Aorta (tissue), 5 donors: ENCODE results near the gene DEFB123. TPM values are rescaled to one million over a fixed set of nuclear protein-coding genes. Genes with fewer than 3 reads are reported as not detected.
"Not testable (repeated sequence)": the region's sequence is repeated elsewhere in the genome, so short reads cannot be mapped to it uniquely, and the experiment has no call there.

Source experiments
- ATAC-seq: fragments of 200-7000 bp; cut with Tn5 transposase; one replicate; pipeline ENCODE4 v1.9.1; 2022; ENCODE audit warnings: moderate library complexity; ENCODE audit not compliant: low FRiP score
- DNase-seq, 2 donors: peaks; one replicate each; pipeline ENCODE4 v3.0.0-alpha.2; 2020
- H3K27ac ChIP-seq, 2 donors: one replicate each; pipeline ENCODE4 v1.5.1; 2013; ENCODE audit warnings: low read length in 2 of 2, mild to moderate bottlenecking in 2 of 2, moderate library complexity in 2 of 2, control low read depth in 1 of 2, inconsistent platforms in 1 of 2, low read depth in 1 of 2
- H3K27me3 ChIP-seq, 2 donors: one replicate each; pipeline ENCODE4 v1.6.1; 2013; ENCODE audit warnings: control low read depth in 1 of 2, low read length in 1 of 2, mild to moderate bottlenecking in 1 of 2, moderate library complexity in 1 of 2; ENCODE audit not compliant: insufficient read depth in 2 of 2, control insufficient read depth in 1 of 2
- H3K36me3 ChIP-seq, 2 donors: one replicate each; pipeline ENCODE4 v1.6.1; 2013; ENCODE audit warnings: control low read depth in 1 of 2, low read length in 1 of 2, mild to moderate bottlenecking in 1 of 2; ENCODE audit not compliant: insufficient read depth in 2 of 2, control insufficient read depth in 1 of 2
- H3K4me1 ChIP-seq, 2 donors: one replicate each; pipeline ENCODE4 v1.6.1; 2013; ENCODE audit warnings: low read length in 2 of 2, control low read depth in 1 of 2, mild to moderate bottlenecking in 1 of 2, moderate library complexity in 1 of 2; ENCODE audit not compliant: insufficient read depth in 2 of 2, control insufficient read depth in 1 of 2
- H3K4me3 ChIP-seq, 2 donors: one replicate each; pipeline ENCODE4 v1.5.1; 2013; ENCODE audit warnings: low read length in 2 of 2, control low read depth in 1 of 2, mild to moderate bottlenecking in 1 of 2
- H3K9me3 ChIP-seq: one replicate; pipeline ENCODE4 v1.6.1; 2013; ENCODE audit warnings: mild to moderate bottlenecking, low read length; ENCODE audit not compliant: control insufficient read depth
- WGBS, 2 donors: extraction: QIAGEN DNeasy Blood & Tissue Kit; methylation state at CpG; one replicate each; pipeline ENCODE4 v1.1.7; 2013; 5-methylcytosine and 5-hydroxymethylcytosine counted together
- intact Hi-C, 2 donors: fragments of 100-400 bp; cut with DNase I; formaldehyde crosslinking; loops; one replicate each; pipeline versions ENCODE4 v1.14.2 to v1.15.0; 2022
- polyA plus RNA-seq, 2 donors: library from polyadenylated mRNA; stranded (reverse); fragments of 200-250 nt; gene quantifications; one replicate each; pipeline ENCODE4 v1.2.3, GENCODE V29; 2013
- total RNA-seq, 2 donors: library from RNA; stranded (reverse); fragmentation: NEBNext Ultra II Directional; extraction: Animal tissue kit (Norgen Biotek cat#: 25700); gene quantifications; one replicate each; pipeline ENCODE4 v1.2.1, GENCODE V29; 2021
- donor health status: healthy with polysubstance abuse.
- donor health status: Bipolar disorder and iron deficiency.
- donor health status: DM: no; HTN: no; CAD: no.
- donor health status: DM: no; HTN: no; CAD: no.
- donor health status: DM: yes; HTN: yes; CAD: no.

The DEFB123 gene
- total and polyA plus RNA-seq, 4 donors, result not detected

GRCh38 chr20:31470946-31471345 lies 30.5 kb downstream of the DEFB123 start:
- H3K4me3 ChIP-seq, H3K27me3 ChIP-seq, H3K36me3 ChIP-seq, DNase-seq, H3K4me1 ChIP-seq, H3K27ac ChIP-seq, intact Hi-C loops, H3K9me3 ChIP-seq, ATAC-seq: not testable (repeated sequence)
- WGBS, 2 donors, result 84 to 90% methylated on average over 15 to 25 of the region's 33 CpGs

GRCh38 chr20:31472395-31473330 lies 32.2 kb downstream of the DEFB123 start:
- Histone ChIP-seq H3K4me3 (no peak overlapping the region), H3K4me1 (no peaks in the 10 kb centered on the region), H3K36me3 (no peaks in the 10 kb centered on the region), H3K27me3 (no peaks in the 10 kb centered on the region), H3K9me3 (no peaks in the 10 kb centered on the region), H3K27ac (no peak overlapping the region)
- ATAC-seq, result no peak
- WGBS, 2 donors, result 55 to 68% methylated on average over 7 of the region's 8 CpGs
- DNase-seq, result no peak
- intact Hi-C loops, result no loop called here

DNA sequence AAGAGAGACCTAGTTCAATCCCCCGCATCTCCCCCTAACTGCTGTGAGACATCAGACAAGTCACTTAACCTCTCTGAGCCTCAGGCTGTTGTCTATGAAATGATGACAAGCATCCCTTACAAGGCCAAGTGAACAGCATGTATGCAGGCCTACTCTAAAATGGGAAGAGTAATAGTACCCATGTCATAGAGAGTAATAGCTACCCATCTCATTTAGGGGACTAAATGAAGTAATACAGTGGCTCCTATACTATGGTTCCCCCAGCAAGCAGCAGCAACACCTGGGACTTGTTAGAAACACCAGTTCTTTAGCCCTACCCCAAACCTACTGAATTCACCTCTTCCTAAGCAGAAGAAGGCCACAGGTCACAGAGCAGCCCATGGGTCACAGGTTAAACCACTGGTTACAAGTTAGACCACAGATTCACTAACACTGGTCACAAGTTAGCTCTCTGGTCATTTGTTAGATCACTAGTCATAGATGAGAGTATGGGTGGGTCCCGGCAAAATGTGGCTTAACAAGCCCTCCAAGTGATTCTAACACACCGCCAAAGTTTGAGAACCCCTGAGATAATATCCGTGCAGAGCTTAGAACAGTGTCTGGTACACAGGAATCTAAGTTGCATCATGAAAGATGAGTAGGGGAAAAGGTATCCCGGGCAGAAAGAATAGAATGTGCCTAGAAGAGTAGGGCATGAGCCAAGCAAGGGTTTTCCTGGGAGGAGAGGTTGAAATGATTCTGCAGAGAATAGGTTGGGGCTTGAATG lies 33.1 kb downstream of the DEFB123 start:
- Histone ChIP-seq H3K4me1 (no peaks in the 10 kb centered on the region), H3K27ac (no peak overlapping the region), H3K36me3 (no peaks in the 10 kb centered on the region), H3K9me3 (no peaks in the 10 kb centered on the region), H3K27me3 (no peaks in the 10 kb centered on the region), H3K4me3 (no peak overlapping the region)
- intact Hi-C loops, result no loop called here
- DNase-seq (no peak), ATAC-seq (no peak)
- WGBS, 2 donors, result 93 to 94% methylated on average over 5 of the region's 5 CpGs

DNA sequence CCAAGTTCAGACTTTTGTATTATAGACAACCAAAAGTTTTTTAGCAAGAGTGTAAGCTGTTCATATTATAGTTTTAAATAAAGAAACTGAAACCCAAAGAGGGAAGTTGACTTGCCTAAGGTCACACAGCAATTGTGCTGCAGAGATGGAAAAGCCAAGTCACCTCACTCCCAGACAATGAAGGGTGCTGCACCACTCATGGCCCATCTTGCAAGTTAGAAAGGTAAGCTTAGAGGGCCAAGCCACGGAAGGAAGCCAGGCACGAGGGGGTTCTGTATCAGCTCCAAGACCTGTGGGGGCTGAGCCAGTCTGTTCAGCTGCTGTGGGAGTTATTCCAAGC lies 33.6 kb downstream of the DEFB123 start:
- 66 to 80% methylated on average over 2 of the region's 2 CpGs for WGBS, 2 donors
- Histone ChIP-seq H3K4me1 (no peaks in the 10 kb centered on the region), H3K36me3 (no peaks in the 10 kb centered on the region), H3K9me3 (no peaks in the 10 kb centered on the region), H3K27me3 (no peaks in the 10 kb centered on the region), H3K27ac (no peak overlapping the region), H3K4me3 (no peak overlapping the region)
- DNase-seq, result no peak
- intact Hi-C loops, result no loop called here
- no peak for ATAC-seq

DNA sequence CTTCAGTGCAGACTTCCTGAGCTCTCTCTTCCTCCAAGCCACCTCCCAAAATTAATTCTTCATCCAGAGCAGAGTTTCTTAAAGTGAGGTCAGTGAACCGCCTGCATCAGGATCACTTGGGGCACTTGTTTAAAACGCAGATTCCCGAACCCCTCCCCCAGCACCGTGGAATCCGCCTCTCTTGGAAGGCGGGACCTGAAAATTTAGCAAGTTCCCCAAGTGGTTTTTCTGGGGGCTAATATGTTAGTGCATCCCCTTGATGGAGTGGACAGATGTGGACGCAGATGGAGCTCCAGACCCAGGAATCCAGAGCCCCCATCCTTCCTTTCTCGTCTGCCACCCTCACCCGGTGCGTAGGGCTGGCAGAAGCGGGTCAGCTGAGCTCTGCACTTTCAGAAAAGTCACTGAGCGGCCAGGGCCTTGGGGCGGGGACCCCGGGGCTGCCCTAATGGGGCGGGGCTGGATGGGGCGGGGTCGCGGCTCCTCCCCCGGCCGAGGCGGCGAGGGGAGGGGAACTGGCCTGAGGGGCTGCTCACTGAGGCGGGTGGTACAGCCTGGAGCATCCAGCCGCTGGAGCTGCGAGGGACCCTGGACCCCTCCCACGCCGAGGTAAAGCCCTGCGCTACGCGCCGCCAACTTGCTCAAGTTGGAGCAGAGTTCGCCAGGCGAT lies 34.5 kb downstream of the DEFB123 start, which contains the start of the genes DEFB124 and REM1:
DEFB124 (minus strand) TSS at position 370 of the 670 bp plus-strand sequence. CDS start 2,114 bp downstream, outside the sequence.
REM1 (plus strand) TSS at position 531 of the 670 bp plus-strand sequence. CDS start 1,158 bp downstream, outside the sequence.
- Histone ChIP-seq H3K4me3 (peak within 1 kb of the TSS; percentile 42 to 56), H3K4me1 (no peaks in the 10 kb centered on the region), H3K9me3 (no peaks in the 10 kb centered on the region), H3K27me3 (no peaks in the 10 kb centered on the region), H3K27ac (peak within 1 kb of the TSS in 1 of 2 donors; percentile 49), H3K36me3 (no peaks in the 10 kb centered on the region)
- DNase-seq (peak; percentile 76 to 91), ATAC-seq (peak; percentile 94)
- intact Hi-C loops, result no loop called here
- 0 to 1% methylated on average over 31 to 33 of the region's 33 CpGs for WGBS, 2 donors

- DNase-seq (peak; percentile 58 to 77), ATAC-seq (peak; percentile 70)
- Histone ChIP-seq H3K4me3 (peak overlapping the region; percentile 42 to 56), H3K27me3 (no peaks in the 10 kb centered on the region), H3K4me1 (no peaks in the 10 kb centered on the region), H3K36me3 (no peaks in the 10 kb centered on the region), H3K27ac (peak overlapping the region in 1 of 2 donors; percentile 49), H3K9me3 (no peaks in the 10 kb centered on the region)
- intact Hi-C loops, result no loop called here
- WGBS, 2 donors, result 3 to 4% methylated on average over 27 to 29 of the region's 29 CpGs
These were observed 35.3 kb downstream of the DEFB123 start for GRCh38 chr20:31475472-31476293.

DNA sequence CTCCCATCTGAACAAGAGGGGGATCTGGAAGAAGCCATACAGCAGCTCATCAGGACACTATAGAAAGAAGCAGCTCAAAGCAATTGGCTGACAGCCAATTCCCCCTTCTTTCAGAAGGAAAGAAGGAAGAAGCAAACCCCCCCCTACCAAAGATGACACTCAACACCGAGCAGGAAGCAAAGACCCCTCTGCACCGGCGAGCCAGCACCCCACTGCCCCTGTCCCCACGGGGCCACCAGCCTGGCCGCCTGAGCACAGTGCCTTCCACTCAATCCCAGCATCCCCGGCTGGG lies 35.8 kb downstream of the DEFB123 start:
- Histone ChIP-seq H3K36me3 (no peaks in the 10 kb centered on the region), H3K4me3 (no peak overlapping the region), H3K4me1 (no peaks in the 10 kb centered on the region), H3K27me3 (no peaks in the 10 kb centered on the region), H3K27ac (no peak overlapping the region), H3K9me3 (no peaks in the 10 kb centered on the region)
- WGBS, 2 donors, result 91 to 92% methylated on average over 6 of the region's 6 CpGs
- intact Hi-C loops, result no loop called here
- ATAC-seq (no peak), DNase-seq (no peak)

DNA sequence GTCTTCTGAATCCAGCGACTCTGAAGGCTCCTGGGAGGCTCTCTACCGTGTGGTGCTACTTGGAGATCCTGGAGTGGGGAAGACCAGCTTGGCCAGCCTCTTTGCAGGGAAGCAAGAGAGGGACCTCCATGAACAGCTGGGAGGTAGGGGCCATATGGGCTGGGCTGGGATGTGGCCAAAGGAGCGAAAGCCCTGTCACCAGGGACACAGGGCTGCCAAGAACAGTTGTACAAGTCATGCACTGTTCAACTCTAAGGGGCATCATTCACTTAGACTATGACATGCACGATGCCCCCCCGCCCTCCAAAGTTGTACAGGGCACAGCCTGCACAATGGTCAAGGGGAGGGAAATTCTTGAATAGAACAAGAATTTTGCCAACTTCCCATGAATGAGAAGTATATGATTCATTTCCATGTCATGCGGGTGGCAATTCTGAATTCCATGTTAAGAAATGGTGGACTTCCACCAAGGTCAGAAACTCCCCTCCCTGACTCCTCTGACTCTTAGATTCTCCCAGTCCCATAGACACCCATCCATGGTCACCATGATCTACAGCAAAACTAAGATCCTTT lies 36.3 kb downstream of the DEFB123 start:
- Histone ChIP-seq H3K27me3 (no peaks in the 10 kb centered on the region), H3K4me1 (no peaks in the 10 kb centered on the region), H3K27ac (no peak overlapping the region), H3K36me3 (no peaks in the 10 kb centered on the region), H3K9me3 (no peaks in the 10 kb centered on the region), H3K4me3 (no peak overlapping the region)
- 85 to 88% methylated on average over 6 of the region's 6 CpGs for WGBS, 2 donors
- no peak for ATAC-seq
- no peak for DNase-seq
- intact Hi-C loops, result no loop called here
